B cell (primary cell): ENCODE measurements around the gene GRAMD2B. TPM values are rescaled to one million over a fixed set of nuclear protein-coding genes. Genes with fewer than 3 reads are reported as not detected.

Experiments
- ATAC-seq: fragments of 200-7000 bp; cut with Tn5 transposase; one replicate; pipeline ENCODE4 v1.10.0; 2021; ENCODE audit warnings: low read depth, mild to moderate bottlenecking, moderate number of reproducible peaks, moderate library complexity
- CTCF ChIA-PET: fragments of 350-600 bp; sonication (Branson Sonifier 250); formaldehyde crosslinking; loops from one replicate; lab custom pipeline; 2021; ENCODE audit warnings: antibody characterized with exemption, inconsistent platforms; lab: Charles Lee
- POLR2A ChIA-PET: fragments of 350-600 bp; sonication (Branson Sonifier 250); formaldehyde crosslinking; loops from one replicate; lab custom pipeline; 2021; ENCODE audit warnings: antibody characterized with exemption; lab: Charles Lee
- DNase-seq: peaks from one replicate; pipeline ENCODE4 v3.0.0; 2013
- H2AFZ ChIP-seq: 2 replicates; pipeline ENCODE4 v1.6.1; 2012; ENCODE audit warnings: mild to moderate bottlenecking, low read depth, low read length; ENCODE audit not compliant: insufficient read depth, poor library complexity, severe bottlenecking
- H3K27ac ChIP-seq, 2 donors: 1 replicate in 1 of 2; 2 replicates in 1 of 2; pipeline ENCODE4 v1.5.1; 2012 to 2013; ENCODE audit warnings: low read length in 2 of 2, mild to moderate bottlenecking in 2 of 2, moderate library complexity in 1 of 2
- H3K27me3 ChIP-seq, 4 experiments: fragments of 200-600 bp in 1 of 4; sonication (generic) in 1 of 4; replicated peaks in 1 of 4; 1 replicate in 2 of 4; 2 replicates in 2 of 4; pipeline versions ENCODE4 v1.6.1 to v1.7.0; 2013 to 2016; ENCODE audit warnings: low read length in 3 of 4, mild to moderate bottlenecking in 2 of 4, mixed read lengths in 1 of 4, moderate library complexity in 1 of 4; ENCODE audit not compliant: insufficient read depth in 4 of 4, control insufficient read depth in 3 of 4; ENCODE audit errors: control extremely low read depth in 1 of 4
- H3K36me3 ChIP-seq, 2 experiments: replicated peaks in 1 of 2; 1 replicate in 1 of 2; 2 replicates in 1 of 2; pipeline versions ENCODE4 v1.6.1 to v1.7.1; 2013; ENCODE audit warnings: low read length in 1 of 2; ENCODE audit not compliant: insufficient read depth in 2 of 2, control insufficient read depth in 1 of 2; ENCODE audit errors: control extremely low read depth in 1 of 2, extremely low read depth in 1 of 2
- H3K4me1 ChIP-seq, 2 donors: fragments of 200-600 bp in 1 of 2; sonication (generic) in 1 of 2; 1 replicate in 1 of 2; 2 replicates in 1 of 2; pipeline versions ENCODE4 v1.5.1 to v1.6.1; 2013 to 2017; ENCODE audit warnings: low read length in 2 of 2; ENCODE audit not compliant: control insufficient read depth in 2 of 2, insufficient read depth in 2 of 2
- H3K4me2 ChIP-seq: replicated peaks from 2 replicates; pipeline ENCODE3; 2012; ENCODE audit warnings: mild to moderate bottlenecking, low read depth, low read length; ENCODE audit not compliant: poor library complexity, severe bottlenecking
- H3K4me3 ChIP-seq, 5 experiments: fragments of 200-600 bp in 1 of 5; sonication (generic) in 1 of 5; 1 replicate in 3 of 5; 2 replicates in 2 of 5; pipeline versions ENCODE4 v1.5.1 to v1.7.0; 2011 to 2016; ENCODE audit warnings: low read length in 4 of 5, mild to moderate bottlenecking in 4 of 5, low read depth in 2 of 5, control low read depth in 1 of 5, moderate library complexity in 1 of 5; ENCODE audit not compliant: insufficient read depth in 1 of 5; ENCODE audit errors: control extremely low read depth in 1 of 5, extremely low read depth in 1 of 5
- H3K79me2 ChIP-seq: fragments of 200-600 bp; sonication (generic); one replicate; pipeline ENCODE4 v1.6.0; 2016; ENCODE audit warnings: low read length; ENCODE audit not compliant: control insufficient read depth, insufficient read depth
- H3K9ac ChIP-seq: fragments of 200-600 bp; sonication (generic); 2 replicates; pipeline ENCODE4 v1.6.1; 2017; ENCODE audit warnings: mild to moderate bottlenecking, low read length, moderate library complexity
- H3K9me3 ChIP-seq, 3 donors: one replicate each; pipeline versions ENCODE4 v1.6.1 to v1.7.1; 2013; ENCODE audit warnings: low read length in 2 of 3; ENCODE audit not compliant: control insufficient read depth in 2 of 3, insufficient read depth in 1 of 3; ENCODE audit errors: control extremely low read depth in 1 of 3
- H4K20me1 ChIP-seq: 2 replicates; pipeline ENCODE4 v1.6.0; 2012; ENCODE audit warnings: mild to moderate bottlenecking, low read length; ENCODE audit not compliant: insufficient read depth, control insufficient read depth, poor library complexity, severe bottlenecking
- H3K27ac Mint-ChIP-seq: one replicate; pipeline ENCODE4 v1.8.0; 2021; ENCODE audit warnings: mixed read lengths
- H3K27me3 Mint-ChIP-seq: one replicate; pipeline ENCODE4 v1.8.0; 2021; ENCODE audit warnings: mixed read lengths
- H3K4me1 Mint-ChIP-seq: one replicate; pipeline ENCODE4 v1.8.0; 2021; ENCODE audit warnings: mixed read lengths
- H3K4me3 Mint-ChIP-seq: one replicate; pipeline ENCODE4 v1.8.0; 2021; ENCODE audit warnings: mixed read lengths
- H3K9me3 Mint-ChIP-seq: one replicate; pipeline ENCODE4 v1.8.0; 2022; ENCODE audit warnings: mixed read lengths; ENCODE audit not compliant: insufficient read depth
- CTCF ChIP-seq: fragments of 200-600 bp; IDR thresholded peaks from one replicate; pipeline ENCODE4 v1.8.0; 2022; ENCODE audit warnings: antibody characterized with exemption, mild to moderate bottlenecking
- EZH2 ChIP-seq: IDR thresholded peaks from 2 replicates; pipeline ENCODE4 v1.6.1; 2012; ENCODE audit warnings: borderline replicate concordance, low read depth, mild to moderate bottlenecking, moderate library complexity, low read length; ENCODE audit not compliant: insufficient read depth, poor library complexity, severe bottlenecking
- WGBS: methylation state at CpG from one replicate; pipeline ENCODE4 v1.1.5; 2013; ENCODE audit warnings: missing lambda C conversion rate; ENCODE audit not compliant: insufficient coverage; 5-methylcytosine and 5-hydroxymethylcytosine counted together
- intact Hi-C: fragments of 100-400 bp; cut with micrococcal nuclease; formaldehyde crosslinking; loops from one replicate; pipeline ENCODE4 v1.10.0; 2022
- polyA plus RNA-seq: library from polyadenylated mRNA; depleted of rRNA; stranded (reverse); fragments of >200 nt; gene quantifications from 2 replicates; pipeline ENCODE4 v1.2.3, GENCODE V29; 2012
- total RNA-seq, 2 donors: library from RNA; stranded (reverse); fragments of 120-200 nt in 1 of 2; gene quantifications; 1 replicate in 1 of 2; 2 replicates in 1 of 2; pipeline versions ENCODE4 v1.2.3 to v1.2.4, GENCODE V29; 2013 to 2022

The GRAMD2B gene
- total and polyA plus RNA-seq, 2 donors (not counting 1 experiment from before 2014, with no cell fraction given), result 0.86 to 3.6 TPM

- no peaks in the 10 kb centered on the region for H3K4me1 ChIP-seq
- POLR2A ChIA-PET, result no interaction called here
- no peak overlapping the region for H3K9ac ChIP-seq
- DNase-seq (no peak), ATAC-seq (no peak)
- no peaks in the 10 kb centered on the region for H3K36me3 ChIP-seq
- H3K79me2 ChIP-seq, result no peaks in the 10 kb centered on the region
- H2AFZ ChIP-seq, result no peak overlapping the region
- H3K27me3 Mint-ChIP-seq, result peaks cover 22% of the 10 kb centered on the region
- H3K27ac ChIP-seq, result no peak overlapping the region
- no peak overlapping the region for H3K4me2 ChIP-seq
- no peak overlapping the region for H3K4me3 ChIP-seq
- no peak overlapping the region for H3K27ac Mint-ChIP-seq
- peaks cover 0 to 3% (median 0%) of the 10 kb centered on the region in 4 experiments for H3K27me3 ChIP-seq
- peaks cover 0 to 18% (median 1%) of the 10 kb centered on the region in 3 donors for H3K9me3 ChIP-seq
- H3K4me3 Mint-ChIP-seq, result no peak overlapping the region
- TF ChIP-seq EZH2, result no peak
- no peak for TF ChIP-seq CTCF
- peaks cover 6% of the 10 kb centered on the region for H3K9me3 Mint-ChIP-seq
- no peaks in the 10 kb centered on the region for H3K4me1 Mint-ChIP-seq
- CTCF ChIA-PET, result no interaction called here
- no peaks in the 10 kb centered on the region for H4K20me1 ChIP-seq
- intact Hi-C loops, result no loop called here
Observed at GRCh38 chr5:126398791-126399190, 24.4 kb upstream of the GRAMD2B start.

- peaks cover 6% of the 10 kb centered on the region for H3K9me3 Mint-ChIP-seq
- Histone ChIP-seq H2AFZ (no peak overlapping the region), H3K9ac (no peak overlapping the region), H3K4me3 (no peak overlapping the region), H3K9me3 (peaks cover 0 to 18% (median 1%) of the 10 kb centered on the region in 3 donors), H3K36me3 (no peaks in the 10 kb centered on the region), H4K20me1 (no peaks in the 10 kb centered on the region), H3K4me2 (no peak overlapping the region), H3K4me1 (no peaks in the 10 kb centered on the region), H3K27ac (no peak overlapping the region), H3K79me2 (no peaks in the 10 kb centered on the region), H3K27me3 (peaks cover 0 to 3% (median 0%) of the 10 kb centered on the region in 4 experiments)
- H3K27ac Mint-ChIP-seq, result no peak overlapping the region
- no peak for DNase-seq
- peaks cover 28% of the 10 kb centered on the region for H3K27me3 Mint-ChIP-seq
- ChIA-PET CTCF (interaction anchor here (1.1 kb wide), 1 partner anchor 200 kb away, joined by 3 read pairs; the partner anchor contains the start of gene PHAX), POLR2A (no interaction called here)
- no peak for TF ChIP-seq EZH2
- no peak for TF ChIP-seq CTCF
- H3K4me1 Mint-ChIP-seq, result no peaks in the 10 kb centered on the region
- no peak overlapping the region for H3K4me3 Mint-ChIP-seq
- WGBS, result no CpG with 5 or more reads among the region's 3 CpGs
- intact Hi-C loops, result no loop called here
- ATAC-seq, result no peak
Observed at GRCh38 chr5:126400621-126401251, 22.5 kb upstream of the GRAMD2B start.
